NCI-H146 (cell line): ENCODE data around the gene CBFA2T2.
A peak's percentile ranks its signal among the peaks of the same experiment; 100 is the strongest.

Experiments
- DNase-seq: peaks from one replicate; lab custom pipeline; 2025; lab: John Stamatoyannopoulos, UW

The CBFA2T2 gene

DNA sequence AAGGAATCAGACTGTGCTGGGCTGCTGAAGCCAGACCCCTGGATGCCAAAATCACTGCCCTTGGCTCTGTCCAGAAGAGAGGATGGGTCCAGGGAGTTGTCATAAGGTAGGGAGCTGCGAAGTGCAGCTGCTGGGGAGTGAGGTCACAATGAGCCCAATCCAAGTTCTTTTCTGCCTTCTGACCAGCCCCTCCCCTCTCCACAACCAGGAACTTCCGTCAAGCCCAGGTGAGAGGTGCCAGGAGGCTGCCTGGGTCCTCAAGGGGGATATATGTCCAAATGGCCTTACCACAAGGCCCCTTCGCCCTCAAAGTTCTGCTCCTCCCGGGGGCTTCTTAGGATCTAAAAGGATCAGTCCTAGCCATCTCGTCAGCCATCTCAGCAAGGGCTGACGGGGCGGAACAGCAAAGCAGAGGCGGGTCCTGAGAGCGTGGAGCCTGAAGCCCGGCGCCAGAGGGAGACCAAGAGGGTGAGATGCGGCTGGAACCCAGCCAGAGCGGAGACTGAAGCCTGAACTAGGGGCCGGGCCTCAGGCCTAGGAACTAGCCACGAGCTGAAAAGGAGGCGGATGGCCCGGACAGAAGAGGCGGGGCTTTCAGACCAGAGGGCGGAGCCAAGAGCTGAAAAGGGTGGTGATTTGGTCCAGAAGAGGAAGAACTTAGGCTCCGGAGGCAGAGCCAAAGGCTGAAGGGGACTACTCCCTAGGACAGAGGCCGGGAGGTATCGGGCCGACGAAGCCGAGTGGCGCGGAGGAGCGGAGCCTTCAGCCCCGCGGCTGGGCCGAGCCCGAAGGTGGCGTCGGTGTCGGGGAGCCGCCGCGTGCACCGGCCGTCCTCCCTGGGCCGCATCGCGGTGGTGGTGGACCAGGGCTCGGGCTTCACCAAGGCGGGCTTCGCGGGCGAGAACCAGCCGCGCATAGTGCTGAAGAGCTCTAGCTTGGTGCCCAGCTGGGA is 176.7 kb downstream of the CBFA2T2 start, which contains the start of gene ACTL10:
Gene ACTL10 (plus strand): TSS at position 651 of the 952 bp plus-strand sequence. CDS start 555 bp downstream, outside the sequence.
- DNase-seq: peak; percentile 92

DNA sequence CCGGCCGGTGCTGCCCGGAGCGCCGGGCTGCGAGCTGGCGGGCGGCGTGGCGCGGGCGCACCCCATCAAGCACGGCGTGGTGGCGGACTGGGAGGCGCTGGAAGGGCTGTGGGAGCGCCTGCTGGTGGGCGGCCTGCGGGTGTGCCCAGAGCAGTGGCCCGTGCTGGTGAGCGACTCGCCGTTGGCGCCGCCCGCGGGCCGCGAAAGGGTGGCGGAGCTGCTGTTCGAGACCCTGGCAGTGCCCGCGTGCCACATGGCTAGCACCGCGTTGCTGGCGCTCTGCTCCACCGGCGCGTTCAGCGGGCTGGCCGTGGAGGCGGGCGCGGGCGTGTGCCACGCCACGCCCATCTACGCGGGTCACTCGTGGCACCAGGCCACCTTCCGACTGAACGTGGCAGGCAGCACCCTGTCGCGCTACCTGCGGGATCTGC is 177.4 kb downstream of the CBFA2T2 start:
- peak; percentile 60 for DNase-seq

DNA sequence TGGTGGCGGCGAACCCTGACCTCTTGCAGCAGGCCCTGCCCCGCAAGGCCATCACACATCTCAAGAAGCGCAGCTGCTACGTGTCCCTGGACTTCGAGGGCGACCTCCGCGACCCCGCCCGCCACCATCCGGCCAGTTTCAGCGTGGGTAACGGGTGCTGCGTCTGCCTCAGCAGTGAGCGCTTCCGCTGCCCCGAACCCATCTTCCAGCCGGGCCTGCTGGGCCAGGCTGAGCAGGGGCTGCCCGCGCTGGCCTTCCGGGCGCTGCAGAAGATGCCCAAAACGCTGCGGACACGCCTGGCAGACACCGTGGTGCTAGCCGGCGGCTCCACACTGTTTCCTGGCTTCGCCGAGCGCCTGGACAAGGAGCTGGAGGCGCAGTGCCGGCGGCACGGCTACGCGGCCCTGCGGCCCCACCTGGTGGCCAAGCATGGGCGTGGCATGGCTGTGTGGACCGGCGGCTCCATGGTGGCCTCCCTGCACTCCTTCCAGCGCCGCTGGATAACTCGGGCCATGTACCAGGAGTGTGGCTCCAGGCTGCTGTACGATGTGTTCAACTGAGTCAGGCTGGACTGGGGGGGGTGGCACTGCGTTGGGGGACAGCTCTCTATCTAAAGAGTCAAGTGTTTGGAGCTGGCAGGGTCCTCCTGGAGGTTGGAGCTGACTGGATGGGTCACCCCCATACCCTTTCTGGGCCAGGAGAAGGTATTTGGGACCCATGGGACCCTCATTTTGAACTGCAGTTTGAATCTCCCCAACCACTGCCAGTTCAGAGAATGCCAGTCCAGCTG is 178.0 kb downstream of the CBFA2T2 start:
- peak; percentile 68 for DNase-seq

DNA sequence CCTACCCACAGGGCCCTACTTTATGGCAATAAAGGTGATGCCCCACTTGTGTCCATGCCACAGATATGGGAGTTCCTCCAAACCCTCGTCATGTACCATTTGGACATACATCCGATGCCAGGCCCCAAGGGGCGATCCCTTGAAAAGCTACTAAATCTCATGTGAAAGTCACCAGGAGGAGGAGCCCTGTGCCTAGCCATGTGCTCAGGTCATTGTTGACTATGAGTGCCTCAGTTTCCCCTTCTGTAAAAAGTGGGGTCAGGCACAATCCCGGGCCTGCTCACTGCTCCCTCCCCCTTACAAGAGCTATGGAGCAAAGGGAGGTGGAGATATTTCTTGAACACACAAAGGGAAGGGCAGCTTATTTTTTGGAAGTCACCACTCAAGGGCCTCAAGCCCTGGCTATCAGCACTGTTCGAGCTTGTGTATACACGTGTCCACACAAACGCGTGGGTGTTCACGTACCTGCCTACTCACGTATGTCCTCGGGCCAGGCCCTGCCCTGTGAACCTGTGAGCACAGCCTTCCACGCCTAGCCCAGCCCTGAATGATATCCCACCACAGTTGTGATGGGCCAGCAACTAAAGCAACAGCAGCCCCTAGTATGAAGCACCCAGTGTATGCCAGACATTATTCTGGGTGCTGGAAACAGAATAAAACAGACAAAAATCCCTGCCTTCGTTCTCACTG is 178.7 kb downstream of the CBFA2T2 start:
- no peak for DNase-seq

DNA sequence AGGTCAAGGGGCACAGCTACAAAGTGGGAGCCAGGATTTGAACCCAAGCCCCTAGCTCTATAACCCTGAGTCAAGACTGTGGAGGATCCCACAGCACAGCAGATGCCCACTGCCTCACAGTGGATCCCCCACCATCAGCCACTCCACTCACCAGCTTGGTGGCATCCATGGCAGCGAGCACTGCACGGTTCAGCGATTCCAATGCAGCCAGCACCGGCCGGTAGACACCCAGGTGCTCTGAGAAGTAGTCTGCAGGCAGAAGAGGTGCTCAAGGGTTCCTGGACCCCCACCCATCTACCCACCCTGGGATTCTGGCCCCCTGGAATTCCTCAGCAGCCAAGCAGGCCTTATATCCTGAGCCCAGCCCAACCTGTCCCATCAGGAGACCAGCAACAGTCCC is 179.3 kb downstream of the CBFA2T2 start:
- DNase-seq: no peak

DNA sequence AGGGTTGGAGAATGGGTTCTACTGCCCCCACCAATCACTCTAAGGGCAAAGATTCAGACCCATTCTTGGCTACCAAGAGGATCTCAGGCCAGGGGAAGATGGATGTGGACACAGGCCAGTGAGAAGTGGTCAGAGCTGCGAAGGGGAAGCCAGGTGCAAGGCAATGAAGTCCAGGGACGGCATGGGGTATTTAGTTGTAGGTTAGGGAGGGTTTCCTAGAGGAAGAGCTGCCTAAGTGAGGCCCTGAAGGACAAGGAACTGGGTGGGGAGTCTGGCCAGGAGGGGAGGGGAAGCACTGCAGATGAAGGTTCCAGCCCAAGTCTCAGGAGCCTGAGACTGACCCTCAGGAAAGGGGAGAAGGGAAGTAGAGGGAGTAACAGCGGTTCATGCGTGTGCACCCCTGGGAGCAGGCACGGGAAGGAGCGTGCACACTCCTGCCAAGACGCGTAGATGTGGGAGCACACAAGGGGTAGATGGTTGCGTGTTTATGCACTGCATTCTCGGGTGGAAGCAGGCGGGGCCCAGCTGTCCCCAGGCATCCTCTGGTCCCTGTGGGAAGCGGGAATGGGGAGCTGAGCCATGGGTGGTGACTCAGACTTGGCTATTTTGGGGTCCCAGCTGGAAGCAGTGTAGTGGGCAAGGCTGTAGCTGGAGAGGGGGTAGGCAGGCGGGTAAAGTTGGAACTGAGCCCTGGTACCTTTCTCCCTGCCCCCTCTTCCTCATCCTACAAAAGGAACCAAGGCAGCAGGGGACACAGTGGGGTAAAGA is 180.2 kb downstream of the CBFA2T2 start:
- no peak for DNase-seq

DNA sequence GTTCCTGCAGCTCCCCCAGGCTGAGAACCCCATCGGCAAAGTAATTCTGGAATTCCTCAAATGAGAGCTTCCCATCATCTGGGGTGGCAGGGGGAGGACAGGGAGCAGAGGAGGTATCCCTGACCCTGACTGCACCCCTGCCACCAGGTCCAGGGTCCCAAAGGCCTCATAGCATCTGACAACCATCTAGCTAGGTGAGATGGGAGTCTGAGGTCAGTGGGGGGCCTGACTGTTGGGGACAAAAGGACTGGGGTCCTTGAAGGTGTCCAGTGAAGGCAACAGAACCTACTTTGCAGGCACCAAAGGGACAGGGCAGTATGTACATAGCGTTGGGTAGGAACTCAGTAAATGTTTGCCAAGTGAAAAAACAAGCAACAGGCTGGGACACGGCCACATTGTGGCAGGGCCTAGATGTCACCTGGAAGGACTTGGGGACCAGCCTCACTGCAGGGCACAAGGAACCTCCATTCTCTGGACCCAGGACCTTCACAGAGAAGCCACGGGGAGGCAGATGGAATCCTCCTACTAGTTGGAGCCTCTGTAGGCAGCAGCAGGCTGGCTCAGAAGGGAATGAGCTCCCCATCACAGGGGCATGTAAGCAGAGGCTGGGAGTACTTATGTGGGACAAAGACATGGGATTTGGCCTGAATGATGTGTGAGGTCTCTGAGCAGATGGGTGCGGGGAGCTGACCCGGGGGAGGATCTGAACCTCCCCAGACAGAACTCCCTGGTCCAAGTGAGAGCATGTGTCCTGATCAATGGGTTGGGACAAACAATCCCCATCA is 181.0 kb downstream of the CBFA2T2 start:
- DNase-seq: no peak

DNA sequence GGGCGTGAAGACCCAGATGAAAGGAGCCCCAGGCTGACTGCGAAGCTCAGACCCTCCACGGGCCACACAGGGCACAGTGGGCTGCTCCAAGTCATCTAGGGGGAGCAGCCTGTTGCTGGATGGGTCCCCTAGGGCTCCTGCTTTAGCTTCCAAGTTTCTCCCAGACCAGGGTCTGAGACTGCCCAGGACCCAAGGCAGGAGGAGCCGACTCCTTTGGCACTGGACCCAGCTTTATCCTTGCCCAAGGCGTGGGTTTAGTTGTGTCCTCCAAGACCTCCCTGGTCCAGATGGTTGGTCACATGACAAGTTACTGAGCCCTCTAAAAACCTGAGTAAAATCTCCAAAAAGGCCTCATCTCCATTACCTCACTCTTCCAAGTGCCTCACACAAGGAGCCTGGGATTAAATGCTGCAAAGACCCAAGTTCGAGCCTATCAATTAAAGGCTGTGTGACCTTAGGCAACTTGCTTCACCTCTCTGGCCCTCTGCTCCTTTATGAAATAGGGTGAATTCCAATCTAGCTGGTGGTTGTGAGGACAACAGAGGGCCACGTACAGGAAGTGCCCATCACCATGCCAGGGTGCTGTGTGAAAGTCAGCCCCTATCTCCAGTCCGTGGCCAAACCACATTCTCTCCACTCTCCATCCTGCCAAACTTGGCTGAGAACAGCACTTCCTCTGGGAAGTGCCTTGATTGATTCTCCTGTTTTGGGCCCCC is 181.8 kb downstream of the CBFA2T2 start:
- DNase-seq: no peak

DNA sequence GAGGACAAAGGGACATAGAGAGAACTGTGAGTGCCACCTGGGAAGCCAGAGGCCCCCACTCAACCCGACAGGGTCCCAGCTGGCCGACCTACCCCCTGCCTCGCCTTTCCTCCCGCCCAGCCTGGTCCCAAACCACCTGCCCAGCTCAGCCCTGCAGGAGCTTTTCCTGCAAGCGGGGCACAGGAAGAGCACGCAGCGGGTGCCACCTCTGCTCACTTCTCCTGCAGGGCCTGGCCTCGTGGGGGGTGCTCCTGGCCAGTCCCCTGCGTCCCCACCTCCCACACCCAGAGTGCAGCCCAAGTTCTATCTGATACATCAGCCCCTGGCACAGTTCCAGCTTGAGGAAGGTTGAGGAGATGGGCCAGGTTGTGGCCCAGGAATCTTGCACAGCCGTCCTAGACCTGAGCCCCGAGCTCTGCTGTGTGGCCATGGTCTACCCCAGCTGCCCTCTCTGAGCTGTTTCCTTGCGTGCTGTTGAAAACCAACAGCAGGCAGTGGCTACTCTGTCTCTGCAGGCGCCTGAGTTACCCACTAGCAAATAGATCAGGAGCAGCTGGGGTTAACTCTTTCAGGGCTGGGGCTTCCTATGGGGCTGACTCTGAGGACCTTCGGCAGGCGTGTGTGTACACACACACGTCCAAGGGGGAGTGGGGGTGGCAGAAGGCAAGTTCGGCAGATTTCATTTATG is 182.7 kb downstream of the CBFA2T2 start:
- peak; percentile 99 for DNase-seq

DNA sequence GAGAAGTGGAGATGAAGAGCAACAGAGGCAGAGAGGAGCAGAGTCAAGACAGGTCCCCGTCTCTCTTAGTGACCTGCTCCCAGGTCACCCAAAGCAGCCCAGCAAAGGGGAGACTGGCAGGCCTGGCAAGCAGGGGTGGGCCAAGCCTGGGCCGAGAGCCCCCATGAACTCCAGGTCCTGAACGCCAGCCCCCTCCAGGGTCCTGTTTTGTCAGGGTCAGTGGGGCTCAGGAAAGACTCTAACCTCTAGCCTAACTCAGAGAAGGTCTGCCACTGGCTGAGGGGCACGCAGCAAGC is 183.2 kb downstream of the CBFA2T2 start:
- no peak for DNase-seq

DNA sequence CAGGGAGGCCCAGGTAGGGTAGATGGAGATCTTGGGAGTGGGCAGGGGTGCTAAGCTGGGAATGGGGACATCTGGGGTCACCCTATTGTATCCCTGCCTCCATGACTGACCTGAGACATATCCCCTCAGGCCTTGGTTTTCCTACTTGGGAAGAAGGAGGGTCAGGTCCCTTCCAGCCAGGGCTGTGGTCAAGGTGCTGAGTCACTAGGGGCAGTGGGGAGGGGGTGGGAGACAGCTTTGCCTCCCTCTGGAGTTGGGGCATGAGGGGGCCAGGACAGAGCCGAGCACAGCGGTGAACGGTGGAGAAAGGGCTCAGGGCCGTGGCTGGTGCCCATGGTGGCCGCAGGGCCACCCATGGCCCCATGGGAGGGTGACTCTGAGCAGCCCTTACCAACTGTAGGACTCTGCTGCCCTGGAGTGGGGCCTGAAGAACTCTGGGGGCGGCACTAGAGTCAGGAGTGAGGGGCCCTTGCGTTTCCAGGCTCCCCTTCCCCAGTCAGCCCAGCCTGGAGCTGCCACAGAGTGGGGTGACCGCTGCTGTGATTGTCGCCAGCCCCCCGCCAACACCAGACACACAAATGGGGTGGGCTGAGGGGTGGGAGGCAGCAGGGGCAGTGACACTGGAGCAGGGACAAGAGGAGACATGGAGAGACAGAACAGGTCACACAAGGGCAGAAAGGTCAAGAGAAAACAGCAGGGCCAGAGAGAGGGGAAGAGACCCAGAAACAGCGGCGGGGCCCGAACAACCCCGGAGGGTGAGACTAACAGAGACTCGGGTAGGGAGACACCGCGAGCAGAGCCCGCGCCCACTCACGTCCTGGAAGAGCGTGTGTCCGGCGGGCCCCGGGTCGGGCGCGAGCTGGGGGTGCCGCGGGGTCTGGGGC is 183.8 kb downstream of the CBFA2T2 start:
- no peak for DNase-seq

DNA sequence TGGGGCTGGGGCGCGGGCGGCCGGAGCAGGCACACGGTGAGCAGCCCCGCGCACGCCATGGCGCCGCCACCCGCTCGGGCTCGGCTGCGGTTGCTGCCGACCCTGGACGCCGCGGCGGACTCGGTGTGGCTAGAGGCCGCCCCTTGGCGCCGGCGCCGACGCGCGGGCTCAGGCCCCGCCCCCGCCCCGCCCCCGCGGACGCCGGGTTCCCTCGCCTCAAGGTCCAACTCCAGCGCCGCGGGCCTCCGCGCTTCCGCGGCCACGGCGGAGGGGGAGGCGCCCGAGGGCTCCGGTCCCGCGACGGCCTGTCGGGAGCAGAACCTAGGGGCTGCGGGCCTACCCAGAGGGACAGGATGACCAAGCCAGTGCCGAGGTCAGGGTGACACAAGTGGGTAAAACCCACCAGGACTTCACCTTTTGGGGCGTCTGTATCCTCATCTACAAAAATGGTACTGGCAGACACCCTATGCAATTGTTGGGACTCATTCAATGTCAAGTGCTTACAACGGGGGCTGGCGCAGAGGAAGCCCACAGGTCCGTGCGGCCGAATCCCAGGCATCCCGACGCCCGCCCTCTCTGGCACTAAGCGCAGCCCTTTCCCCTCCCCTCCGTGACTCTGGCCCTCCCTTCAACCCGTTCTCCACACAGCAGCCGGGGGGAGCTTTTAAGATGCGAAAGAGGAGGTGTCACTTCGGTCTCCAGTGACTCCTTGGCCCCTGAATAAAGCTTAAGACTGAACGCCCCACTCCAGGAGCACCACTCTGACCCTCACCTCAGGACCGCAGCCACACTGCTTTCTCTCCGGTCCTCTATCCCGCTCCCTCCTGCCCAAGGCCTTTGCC is 184.6 kb downstream of the CBFA2T2 start, which contains the start of gene NECAB3:
Gene NECAB3 (minus strand): TSS at position 135 of the 842 bp plus-strand sequence. CDS start 76 bp downstream, at position 59.
- DNase-seq: peak; percentile 88

DNA sequence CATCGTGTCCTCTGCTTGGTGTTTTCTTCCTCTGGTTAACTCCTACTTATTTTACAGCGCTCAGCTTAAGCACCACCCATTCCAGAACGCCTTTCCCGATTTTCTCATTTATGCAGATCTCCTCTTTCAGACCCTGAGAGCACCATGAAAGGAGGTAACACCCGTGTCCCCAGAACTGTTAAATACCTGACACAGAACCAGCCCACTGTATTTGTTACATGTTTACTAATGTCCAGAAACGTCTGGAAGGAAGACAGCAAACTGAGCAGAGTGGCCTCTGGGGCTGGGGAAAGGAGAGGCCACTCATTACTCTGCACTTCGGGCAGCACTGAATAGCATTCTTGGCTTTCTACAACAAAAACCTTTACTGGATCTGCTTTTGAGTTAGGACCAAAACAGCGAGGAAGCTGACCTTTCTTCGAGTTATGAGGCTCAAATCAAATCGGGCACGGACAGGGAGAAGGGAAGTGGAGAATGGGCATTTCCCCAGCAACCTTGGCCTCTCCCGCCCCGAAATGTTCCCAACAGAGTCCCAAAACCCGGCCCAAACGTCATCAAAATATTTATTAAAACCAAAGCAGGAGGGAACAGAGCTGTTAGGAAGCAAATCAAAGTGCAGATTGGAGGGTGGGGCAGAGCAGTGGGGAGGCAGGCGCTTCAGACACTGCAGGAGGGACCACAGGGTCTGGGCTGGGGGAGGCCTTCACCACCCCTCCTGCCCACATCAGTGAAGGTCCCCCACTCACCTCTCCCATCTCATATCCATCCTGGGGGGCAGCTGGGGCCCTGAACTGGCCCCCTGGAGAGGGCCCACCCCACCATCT is 185.5 kb downstream of the CBFA2T2 start:
- DNase-seq: no peak

DNA sequence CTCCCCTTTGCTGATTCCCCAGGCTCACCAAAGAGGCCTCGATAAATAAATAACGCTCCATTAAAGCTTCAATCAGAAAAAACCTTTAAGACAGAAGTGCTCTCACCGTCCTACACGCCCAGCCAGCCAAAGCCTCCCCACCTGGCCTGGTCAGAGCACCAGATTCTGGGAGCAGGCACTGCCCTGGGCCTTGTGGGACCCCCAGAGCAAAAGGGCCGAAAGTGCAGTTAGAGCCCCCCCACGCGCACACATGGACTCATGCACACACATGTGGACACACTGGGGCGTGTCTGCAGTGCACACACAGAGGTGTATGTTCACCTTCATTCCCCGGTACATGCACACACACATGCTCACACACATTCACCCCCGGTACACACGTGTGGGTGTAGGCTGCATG is 186.2 kb downstream of the CBFA2T2 start:
- no peak for DNase-seq

DNA sequence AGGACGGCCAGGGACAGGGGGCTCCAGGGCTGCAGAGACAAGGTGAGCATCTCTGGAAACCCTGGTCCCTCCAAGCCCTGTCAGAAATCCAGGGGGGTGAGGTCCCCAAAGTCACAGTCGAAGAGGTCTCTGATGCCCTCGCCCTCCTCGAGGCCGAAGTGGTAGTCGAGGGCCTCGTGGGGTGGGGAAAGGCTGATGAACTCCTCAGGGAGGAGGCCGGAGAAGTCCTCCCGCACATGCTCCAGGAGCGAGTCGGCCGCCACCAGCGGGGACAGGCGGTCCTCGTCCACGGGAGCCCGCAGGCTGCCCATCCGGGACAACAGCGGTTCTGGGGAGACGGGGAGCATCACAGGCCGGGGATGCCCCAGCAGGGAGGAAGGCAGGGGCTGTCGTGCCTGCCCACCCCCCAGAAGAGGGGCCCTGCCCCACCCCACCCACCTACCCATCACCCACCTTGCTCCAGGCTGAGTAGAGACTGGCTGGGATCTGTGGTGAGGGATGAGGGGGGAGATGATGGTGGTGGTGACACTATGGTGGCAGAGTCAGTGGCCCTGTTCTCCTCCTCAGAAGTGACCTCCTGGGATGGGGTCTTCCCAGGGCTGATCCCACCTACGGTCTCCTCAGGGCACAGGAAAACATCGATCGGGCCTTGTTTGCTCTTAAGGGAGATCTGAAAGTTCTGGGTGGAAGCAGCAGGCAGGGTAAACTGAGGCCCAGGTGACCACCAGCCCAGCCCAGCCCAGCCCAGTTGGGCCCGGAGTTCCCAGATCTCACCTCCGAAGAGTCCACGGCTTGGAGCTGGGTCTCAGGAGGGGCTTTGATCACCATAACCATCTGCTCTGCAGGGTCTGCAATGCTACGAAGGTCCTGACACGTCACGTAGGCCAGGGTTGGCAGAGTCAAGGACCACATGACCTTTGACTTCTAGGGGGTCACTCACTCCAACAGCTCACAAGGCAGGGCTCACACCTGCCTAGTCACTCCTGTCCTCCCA is 187.1 kb downstream of the CBFA2T2 start:
- no peak for DNase-seq
